Esophagus squamous epithelium (tissue), 5 donors: ENCODE measurements around the gene STS. TPM values are rescaled to one million over a fixed set of nuclear protein-coding genes. Genes with fewer than 3 reads are reported as not detected.

Experiments used
- DNase-seq: peaks from one replicate; lab custom pipeline; 2025; lab: John Stamatoyannopoulos, UW
- H3K27ac ChIP-seq, 4 donors: fragments of 200-600 bp; sonication (generic); one replicate each; pipeline ENCODE4 v1.5.1; 2016 to 2019; ENCODE audit warnings: mild to moderate bottlenecking in 1 of 4
- H3K27me3 ChIP-seq, 4 donors: fragments of 200-600 bp; sonication (generic); 1 replicate in 3 of 4; 2 replicates in 1 of 4; pipeline versions ENCODE4 v1.5.1 to v1.6.0; 2017 to 2021; ENCODE audit warnings: antibody characterized with exemption in 1 of 4
- H3K36me3 ChIP-seq, 3 donors: fragments of 200-600 bp; sonication (generic); one replicate each; pipeline ENCODE4 v1.5.1; 2016 to 2019
- H3K4me1 ChIP-seq, 3 donors: fragments of 200-600 bp; sonication (generic); one replicate each; pipeline ENCODE4 v1.5.1; 2017 to 2019
- H3K4me3 ChIP-seq, 4 donors: fragments of 200-600 bp; sonication (generic); 1 replicate in 3 of 4; 2 replicates in 1 of 4; pipeline ENCODE4 v1.5.1; 2016 to 2019; ENCODE audit warnings: mild to moderate bottlenecking in 2 of 4, moderate library complexity in 1 of 4
- H3K9me3 ChIP-seq, 3 donors: fragments of 200-600 bp; sonication (generic); one replicate each; pipeline ENCODE4 v1.5.1; 2016 to 2019
- CTCF ChIP-seq, 6 experiments: fragments of 450-650 bp in 4 of 6; fragments of 200-600 bp in 2 of 6; sonication (generic) in 2 of 6; IDR thresholded peaks; one replicate each; pipeline ENCODE4 v1.5.1; 2016 to 2019; ENCODE audit warnings: antibody characterized with exemption in 6 of 6, mild to moderate bottlenecking in 4 of 6, moderate library complexity in 4 of 6
- POLR2A ChIP-seq, 4 donors: fragments of 450-650 bp; IDR thresholded peaks; one replicate each; pipeline ENCODE4 v1.6.1; 2017; ENCODE audit warnings: antibody characterized with exemption in 4 of 4, mild to moderate bottlenecking in 4 of 4, moderate library complexity in 3 of 4
- WGBS, 2 donors: methylation state at CpG; one replicate each; pipeline ENCODE4 v1.1.5; 2018; 5-methylcytosine and 5-hydroxymethylcytosine counted together
- intact Hi-C: fragments of 100-400 bp; cut with DNase I; formaldehyde crosslinking; loops from one replicate; pipeline ENCODE4 v1.15.0; 2022
- total RNA-seq, 4 donors: library from RNA; depleted of rRNA; stranded (reverse); fragments of >200 nt; gene quantifications; one replicate each; pipeline ENCODE4 v1.1.0, GENCODE V29; 2016
- donor health status: DM: yes; HTN: yes; CAD: no.

Gene STS
- total RNA-seq, 4 donors from 2014 or later = 1.5 to 4.8 (median 2.3) TPM

- no peak for DNase-seq
- no peak for TF ChIP-seq CTCF (IDR thresholded peaks at IDR 0.05)
- no peak for TF ChIP-seq POLR2A (IDR thresholded peaks at IDR 0.05)
Measured at GRCh38 chrX:7179446-7179845, 31.9 kb downstream of the STS start.

GRCh38 chrX:7184816-7185215 is 37.3 kb downstream of the STS start:
- DNase-seq = no peak
- TF ChIP-seq CTCF (IDR thresholded peaks at IDR 0.05) (no peak), POLR2A (IDR thresholded peaks at IDR 0.05) (no peak)
- intact Hi-C loops = no loop called here
- Histone ChIP-seq H3K27ac (no peak overlapping the region), H3K27me3 (no peaks in the 10 kb centered on the region), H3K4me1 (no peaks in the 10 kb centered on the region), H3K36me3 (no peaks in the 10 kb centered on the region), H3K9me3 (no peaks in the 10 kb centered on the region), H3K4me3 (no peak overlapping the region)
- WGBS, 2 donors = 73 to 74% methylated on average over 3 of the region's 3 CpGs

More at GRCh38 chrX:7179446-7179845, 31.9 kb downstream of the STS start:
- 74 to 79% methylated on average over 2 of the region's 2 CpGs for WGBS, 2 donors
- Histone ChIP-seq H3K4me3 (no peak overlapping the region), H3K36me3 (no peaks in the 10 kb centered on the region), H3K4me1 (no peaks in the 10 kb centered on the region), H3K9me3 (no peaks in the 10 kb centered on the region), H3K27ac (no peak overlapping the region), H3K27me3 (no peaks in the 10 kb centered on the region)
- intact Hi-C loops = no loop called here

GRCh38 chrX:7188672-7189071 is 41.2 kb downstream of the STS start:
- WGBS, 2 donors = 90 to 100% methylated on average over 2 of the region's 2 CpGs
- no peaks in the 10 kb centered on the region for H3K9me3 ChIP-seq
- intact Hi-C loops = no loop called here
- H3K4me1 ChIP-seq = no peaks in the 10 kb centered on the region
- H3K27ac ChIP-seq = no peak overlapping the region
- TF ChIP-seq CTCF (IDR thresholded peaks at IDR 0.05) = no peak
- no peak for TF ChIP-seq POLR2A (IDR thresholded peaks at IDR 0.05)
- no peaks in the 10 kb centered on the region for H3K36me3 ChIP-seq
- no peak overlapping the region for H3K4me3 ChIP-seq
- no peaks in the 10 kb centered on the region for H3K27me3 ChIP-seq
- no peak for DNase-seq

- intact Hi-C loops = no loop called here
- TF ChIP-seq CTCF (IDR thresholded peaks at IDR 0.05) (no peak), POLR2A (IDR thresholded peaks at IDR 0.05) (no peak)
- 100% methylated on average over 1 of the region's 2 CpGs; no CpG with 5 or more reads in 1 of the 2 donors for WGBS, 2 donors
Measured at GRCh38 chrX:7190157-7190556, 42.6 kb downstream of the STS start.

DNA sequence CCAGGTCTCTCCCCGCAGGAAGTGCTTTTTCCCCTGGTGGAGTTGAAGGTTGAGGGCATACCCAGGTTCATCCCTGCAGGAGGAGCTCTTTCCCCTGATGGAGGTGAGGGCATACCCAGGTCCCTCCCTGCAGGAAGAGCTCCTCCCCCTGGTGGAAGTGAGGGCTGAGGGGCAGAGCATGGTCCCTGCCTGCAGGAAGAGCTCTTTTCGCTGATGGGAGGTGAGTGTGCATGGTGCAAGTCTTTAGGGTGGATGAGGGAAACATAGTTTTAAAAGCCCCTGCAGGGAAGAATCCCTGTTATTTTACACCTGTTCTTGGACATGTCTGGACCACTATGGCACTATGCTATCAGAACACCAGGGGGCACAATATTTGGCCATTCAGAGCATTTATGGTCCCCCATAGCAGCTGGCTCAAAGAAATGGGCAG is 44.2 kb downstream of the STS start:
- no peaks in the 10 kb centered on the region for H3K4me1 ChIP-seq
- no peaks in the 10 kb centered on the region for H3K9me3 ChIP-seq
- no peaks in the 10 kb centered on the region for H3K27me3 ChIP-seq
- intact Hi-C loops = no loop called here
- TF ChIP-seq POLR2A (IDR thresholded peaks at IDR 0.05) (no peak), CTCF (IDR thresholded peaks at IDR 0.05) (peak in 1 of 6 experiments; percentile 7)
- no peak for DNase-seq
- H3K27ac ChIP-seq = no peak overlapping the region
- H3K36me3 ChIP-seq = no peaks in the 10 kb centered on the region
- no CpG with 5 or more reads among the region's 2 CpGs for WGBS, 2 donors
- no peak overlapping the region for H3K4me3 ChIP-seq

More at GRCh38 chrX:7190157-7190556, 42.6 kb downstream of the STS start:
- no peak overlapping the region for H3K27ac ChIP-seq
- no peaks in the 10 kb centered on the region for H3K36me3 ChIP-seq
- no peak overlapping the region for H3K4me3 ChIP-seq
- H3K27me3 ChIP-seq = no peaks in the 10 kb centered on the region
- H3K9me3 ChIP-seq = no peaks in the 10 kb centered on the region
- H3K4me1 ChIP-seq = no peaks in the 10 kb centered on the region
- DNase-seq = no peak
